Epithelial cell of esophagus (primary cell): ENCODE data around the gene SLC12A4.
"Not testable (repeated sequence)": the region's sequence is repeated elsewhere in the genome, so short reads cannot be mapped to it uniquely, and the experiment has no call there.

Experiments
- DNase-seq: peaks from one replicate; pipeline ENCODE4 v3.0.0; 2010; ENCODE audit warnings: low read depth
- H3K4me3 ChIP-seq: 2 replicates; pipeline ENCODE4 v1.5.1; 2011; ENCODE audit warnings: mild to moderate bottlenecking, low read length, control low read depth
- CTCF ChIP-seq: IDR thresholded peaks from 2 replicates; pipeline ENCODE4 v1.5.1; 2011; ENCODE audit warnings: low read depth, mild to moderate bottlenecking, low read length, control low read depth, inconsistent platforms; ENCODE audit not compliant: insufficient read depth; ENCODE audit errors: missing control alignments

The SLC12A4 gene

GRCh38 chr16:67968400-67969253 is at the start of gene SLC12A4:
Gene SLC12A4, minus strand, starts transcription at chr16:67968637. Its CDS starts 84 bp downstream, at chr16:67968553.
- peak within 1 kb of the TSS; percentile 82 for H3K4me3 ChIP-seq
- TF ChIP-seq CTCF: no peak
- peak; percentile 68 for DNase-seq

GRCh38 chr16:68015681-68016080 is 47.2 kb upstream of the SLC12A4 start, which contains the start of gene DPEP2NB:
Gene DPEP2NB, minus strand, starts transcription at chr16:68015911. Its CDS starts 141 bp downstream, at chr16:68015770.
- no peak for TF ChIP-seq CTCF
- no peak for DNase-seq
- no peak within 1 kb of the TSS for H3K4me3 ChIP-seq

- DNase-seq: peak; percentile 92
- H3K4me3 ChIP-seq: no peak overlapping the region
Observed at GRCh38 chr16:68013440-68013839, 45.0 kb upstream of the SLC12A4 start.

GRCh38 chr16:68009872-68010271 is 41.4 kb upstream of the SLC12A4 start:
- not testable (repeated sequence) for DNase-seq

More at GRCh38 chr16:68013440-68013839, 45.0 kb upstream of the SLC12A4 start:
- no peak for TF ChIP-seq CTCF

GRCh38 chr16:68009157-68009735 is 40.8 kb upstream of the SLC12A4 start:
- no peak for TF ChIP-seq CTCF
- no peak overlapping the region for H3K4me3 ChIP-seq
- no peak for DNase-seq

More at GRCh38 chr16:68009872-68010271, 41.4 kb upstream of the SLC12A4 start:
- not testable (repeated sequence) for H3K4me3 ChIP-seq

DNA sequence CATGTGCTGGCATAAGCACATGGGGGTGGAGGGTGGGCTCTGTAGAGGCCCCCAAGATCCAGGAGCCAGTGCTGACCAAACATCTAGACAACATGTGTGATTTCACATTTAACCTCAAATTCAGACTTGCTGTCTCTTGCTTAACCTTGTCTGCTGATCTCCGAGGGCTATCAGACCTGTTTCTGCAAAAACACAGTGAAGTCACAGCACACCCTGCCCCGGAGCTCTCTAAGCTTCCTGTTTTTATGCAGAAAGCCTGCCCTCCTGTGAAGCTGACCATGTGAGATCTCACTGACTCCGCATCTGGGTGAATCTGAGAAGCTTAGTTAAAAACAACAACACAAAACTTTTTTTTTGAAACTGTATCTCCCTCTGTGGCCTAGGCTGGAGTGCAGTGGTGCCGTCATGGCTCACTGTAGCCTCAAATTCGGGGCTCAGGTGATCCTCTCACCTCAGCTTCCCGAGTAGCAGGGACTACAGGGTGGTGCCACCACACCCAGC is 37.4 kb upstream of the SLC12A4 start:
- no peak for TF ChIP-seq CTCF
- DNase-seq: peak; percentile 97
- no peak overlapping the region for H3K4me3 ChIP-seq

DNA sequence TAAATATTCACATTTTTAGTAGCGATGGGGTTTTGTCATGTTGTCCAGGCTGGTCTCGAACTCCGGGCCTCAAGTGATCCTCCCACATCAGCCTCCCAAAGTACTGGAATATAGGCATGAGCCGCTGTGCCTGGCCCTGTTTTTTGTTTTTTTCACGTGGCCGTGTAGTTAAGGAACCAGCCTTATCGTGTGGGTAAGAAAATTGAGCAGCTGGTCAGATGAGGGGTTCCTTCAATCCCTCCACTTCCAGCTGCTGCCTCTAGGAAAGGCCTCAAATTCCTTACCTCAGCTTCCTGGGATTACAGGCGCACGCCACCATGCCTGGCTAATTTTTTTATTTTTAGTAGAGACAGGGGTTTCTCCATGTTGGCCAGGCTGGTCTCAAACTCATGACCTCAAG is 36.8 kb upstream of the SLC12A4 start:
- H3K4me3 ChIP-seq: no peak overlapping the region
- no peak for DNase-seq
- TF ChIP-seq CTCF: no peak
